NB4 (cell line): ENCODE measurements around the gene CMIP.

Source experiments
- DNase-seq: peaks from one replicate; pipeline ENCODE4 v3.0.0; 2010; ENCODE audit warnings: low read depth
- H3K4me3 ChIP-seq: one replicate; pipeline ENCODE4 v1.5.1; 2011; ENCODE audit warnings: mild to moderate bottlenecking, low read depth, low read length, moderate library complexity
- MYC ChIP-seq: IDR thresholded peaks from 2 replicates; pipeline ENCODE4 v1.6.1; 2011; ENCODE audit warnings: low read depth, low read length
- POLR2A ChIP-seq: IDR thresholded peaks from 2 replicates; pipeline ENCODE4 v1.6.1; 2011; ENCODE audit warnings: mild to moderate bottlenecking; ENCODE audit not compliant: insufficient read length; ENCODE audit errors: extremely low read depth
- TF ChIP-seq, protein P1 (sequence below): IDR thresholded peaks from 2 replicates; pipeline ENCODE4 v1.6.1; 2011; ENCODE audit warnings: low read depth, low read length
- TF ChIP-seq, protein P2 (sequence below): IDR thresholded peaks from one replicate; pipeline ENCODE4 v1.5.1; 2012; ENCODE audit warnings: low read depth, low read length

The CMIP gene

GRCh38 chr16:81495321-81496234 is 51.0 kb downstream of the CMIP start:
- TF ChIP-seq, protein P1, sequence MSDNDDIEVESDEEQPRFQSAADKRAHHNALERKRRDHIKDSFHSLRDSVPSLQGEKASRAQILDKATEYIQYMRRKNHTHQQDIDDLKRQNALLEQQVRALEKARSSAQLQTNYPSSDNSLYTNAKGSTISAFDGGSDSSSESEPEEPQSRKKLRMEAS, result no peak
- TF ChIP-seq POLR2A (no peak), MYC (no peak)
- TF ChIP-seq, protein P2, sequence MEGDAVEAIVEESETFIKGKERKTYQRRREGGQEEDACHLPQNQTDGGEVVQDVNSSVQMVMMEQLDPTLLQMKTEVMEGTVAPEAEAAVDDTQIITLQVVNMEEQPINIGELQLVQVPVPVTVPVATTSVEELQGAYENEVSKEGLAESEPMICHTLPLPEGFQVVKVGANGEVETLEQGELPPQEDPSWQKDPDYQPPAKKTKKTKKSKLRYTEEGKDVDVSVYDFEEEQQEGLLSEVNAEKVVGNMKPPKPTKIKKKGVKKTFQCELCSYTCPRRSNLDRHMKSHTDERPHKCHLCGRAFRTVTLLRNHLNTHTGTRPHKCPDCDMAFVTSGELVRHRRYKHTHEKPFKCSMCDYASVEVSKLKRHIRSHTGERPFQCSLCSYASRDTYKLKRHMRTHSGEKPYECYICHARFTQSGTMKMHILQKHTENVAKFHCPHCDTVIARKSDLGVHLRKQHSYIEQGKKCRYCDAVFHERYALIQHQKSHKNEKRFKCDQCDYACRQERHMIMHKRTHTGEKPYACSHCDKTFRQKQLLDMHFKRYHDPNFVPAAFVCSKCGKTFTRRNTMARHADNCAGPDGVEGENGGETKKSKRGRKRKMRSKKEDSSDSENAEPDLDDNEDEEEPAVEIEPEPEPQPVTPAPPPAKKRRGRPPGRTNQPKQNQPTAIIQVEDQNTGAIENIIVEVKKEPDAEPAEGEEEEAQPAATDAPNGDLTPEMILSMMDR, result no peak
- no peak overlapping the region for H3K4me3 ChIP-seq
- peak; percentile 61 for DNase-seq

DNA sequence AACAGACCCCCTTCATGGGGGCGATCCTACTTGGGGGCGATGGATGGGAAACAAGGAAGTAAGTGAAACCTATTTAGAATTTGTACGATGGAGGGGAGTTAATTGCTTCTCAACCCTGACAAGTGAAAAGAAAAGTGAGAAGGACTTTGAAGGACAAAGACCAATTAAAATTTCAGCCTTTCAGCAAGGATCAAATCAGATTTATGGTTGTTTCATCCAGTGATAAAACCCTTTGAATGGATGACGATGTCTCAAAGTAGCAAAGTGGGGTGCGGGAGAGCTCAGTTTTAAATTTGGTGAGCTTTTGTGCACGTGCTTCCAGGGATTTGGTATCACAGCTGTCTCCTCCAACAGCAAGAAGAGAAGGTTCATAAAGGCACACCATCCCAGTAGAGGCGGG is 51.7 kb downstream of the CMIP start:
- no peak for DNase-seq
- TF ChIP-seq, protein P1, result no peak
- TF ChIP-seq POLR2A, result no peak
- TF ChIP-seq MYC, result no peak
- TF ChIP-seq, protein P2, result no peak
- H3K4me3 ChIP-seq, result no peak overlapping the region

DNA sequence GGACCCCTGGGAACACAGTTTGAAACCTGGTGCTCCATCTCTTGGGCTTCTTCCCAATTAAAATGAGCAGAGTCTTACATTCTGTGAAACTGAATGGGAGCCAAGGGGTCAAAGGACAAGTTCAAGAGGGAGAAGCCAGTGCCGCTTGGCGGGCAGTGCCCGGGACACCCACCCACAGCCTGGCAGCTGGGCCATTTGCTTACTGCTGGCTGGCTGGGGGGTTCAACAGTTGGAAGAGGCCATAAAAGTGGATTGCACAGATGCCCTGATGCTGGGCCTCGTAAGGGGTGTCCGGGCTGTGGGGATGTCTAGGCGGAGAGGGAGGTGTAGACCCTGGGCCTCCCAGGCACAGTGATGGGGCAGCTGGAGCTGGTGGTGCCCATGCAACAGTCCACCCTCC is 52.1 kb downstream of the CMIP start:
- H3K4me3 ChIP-seq, result no peak overlapping the region
- TF ChIP-seq POLR2A, result no peak
- TF ChIP-seq, protein P1, result no peak
- TF ChIP-seq, protein P2, result no peak
- TF ChIP-seq MYC, result no peak
- no peak for DNase-seq

- DNase-seq, result no peak
- TF ChIP-seq, protein P1, result no peak
- TF ChIP-seq, protein P2, result no peak
- no peak overlapping the region for H3K4me3 ChIP-seq
These were observed 53.1 kb downstream of the CMIP start for GRCh38 chr16:81497690-81498089.

DNA sequence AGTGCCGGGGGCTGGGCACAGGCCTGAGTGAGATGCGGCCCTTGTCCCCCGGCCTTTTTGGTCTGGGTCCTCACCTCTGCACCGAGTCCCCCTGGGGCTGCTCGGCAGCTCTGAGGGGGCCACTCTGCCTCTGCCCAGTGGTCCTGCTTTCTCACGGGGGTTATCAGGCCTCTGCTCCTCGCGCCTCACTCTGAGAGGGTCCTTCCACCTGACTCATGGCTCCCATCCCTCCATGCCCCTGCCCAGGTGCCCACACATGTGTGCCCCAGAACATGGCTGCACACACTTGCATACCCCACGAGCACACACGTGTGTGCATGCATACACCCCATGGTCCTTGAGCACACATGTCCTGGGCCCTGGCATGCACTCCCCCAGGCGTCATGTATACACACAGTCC is 53.7 kb downstream of the CMIP start:
- H3K4me3 ChIP-seq, result no peak overlapping the region
- no peak for TF ChIP-seq POLR2A
- TF ChIP-seq, protein P2, result no peak
- no peak for TF ChIP-seq MYC
- TF ChIP-seq, protein P1, result no peak
- DNase-seq, result no peak
